SK-N-SH (cell line): ENCODE measurements around the gene VPS33A.

ENCODE experiments used
- GATA2 ChIP-seq: sonication (generic); formaldehyde crosslinking; IDR thresholded peaks from 2 replicates; pipeline ENCODE4 v1.5.0; 2020; ENCODE audit warnings: mild to moderate bottlenecking, missing genetic modification reagents
- JUND ChIP-seq: IDR thresholded peaks from 2 replicates; pipeline ENCODE4 v1.4.0; 2012
- MXI1 ChIP-seq: IDR thresholded peaks from 2 replicates; pipeline ENCODE4 v1.6.1; 2012; ENCODE audit warnings: mild to moderate bottlenecking, low read depth, low read length, improper control_type of control experiment
- TCF12 ChIP-seq: IDR thresholded peaks from 2 replicates; pipeline ENCODE4 v1.4.0; 2012
- TF ChIP-seq, protein P1 (sequence below): fragments of 200-600 bp; sonication (generic); IDR thresholded peaks from 2 replicates; pipeline ENCODE4 v1.6.1; 2017; ENCODE audit warnings: antibody characterized with exemption, mild to moderate bottlenecking, moderate library complexity

DNA sequence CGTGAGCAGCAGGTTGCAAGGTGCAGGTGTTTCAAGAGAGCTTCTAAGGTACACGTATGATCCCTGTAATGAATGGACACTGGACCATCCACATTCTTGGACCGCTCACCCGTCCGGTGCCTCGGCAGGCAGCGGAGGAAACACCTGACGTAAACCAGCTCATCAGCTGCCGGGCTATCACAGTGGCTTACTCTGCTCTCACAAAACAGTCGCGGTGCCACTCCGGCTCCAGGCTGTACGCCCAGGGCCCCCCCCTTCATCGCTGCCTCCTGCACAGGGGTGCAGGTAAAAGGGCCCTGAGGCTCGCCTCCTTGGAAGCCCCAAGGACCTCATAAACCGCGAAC lies 436 bp downstream of the VPS33A start:
- TF ChIP-seq TCF12 (no peak), MXI1 (no peak), GATA2 (CRISPR knock-in tag) (no peak), JUND (no peak)
- TF ChIP-seq, protein P1, sequence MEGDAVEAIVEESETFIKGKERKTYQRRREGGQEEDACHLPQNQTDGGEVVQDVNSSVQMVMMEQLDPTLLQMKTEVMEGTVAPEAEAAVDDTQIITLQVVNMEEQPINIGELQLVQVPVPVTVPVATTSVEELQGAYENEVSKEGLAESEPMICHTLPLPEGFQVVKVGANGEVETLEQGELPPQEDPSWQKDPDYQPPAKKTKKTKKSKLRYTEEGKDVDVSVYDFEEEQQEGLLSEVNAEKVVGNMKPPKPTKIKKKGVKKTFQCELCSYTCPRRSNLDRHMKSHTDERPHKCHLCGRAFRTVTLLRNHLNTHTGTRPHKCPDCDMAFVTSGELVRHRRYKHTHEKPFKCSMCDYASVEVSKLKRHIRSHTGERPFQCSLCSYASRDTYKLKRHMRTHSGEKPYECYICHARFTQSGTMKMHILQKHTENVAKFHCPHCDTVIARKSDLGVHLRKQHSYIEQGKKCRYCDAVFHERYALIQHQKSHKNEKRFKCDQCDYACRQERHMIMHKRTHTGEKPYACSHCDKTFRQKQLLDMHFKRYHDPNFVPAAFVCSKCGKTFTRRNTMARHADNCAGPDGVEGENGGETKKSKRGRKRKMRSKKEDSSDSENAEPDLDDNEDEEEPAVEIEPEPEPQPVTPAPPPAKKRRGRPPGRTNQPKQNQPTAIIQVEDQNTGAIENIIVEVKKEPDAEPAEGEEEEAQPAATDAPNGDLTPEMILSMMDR, result no peak
